ENCODE measurements around the gene SART3.

Gene SART3

DNA sequence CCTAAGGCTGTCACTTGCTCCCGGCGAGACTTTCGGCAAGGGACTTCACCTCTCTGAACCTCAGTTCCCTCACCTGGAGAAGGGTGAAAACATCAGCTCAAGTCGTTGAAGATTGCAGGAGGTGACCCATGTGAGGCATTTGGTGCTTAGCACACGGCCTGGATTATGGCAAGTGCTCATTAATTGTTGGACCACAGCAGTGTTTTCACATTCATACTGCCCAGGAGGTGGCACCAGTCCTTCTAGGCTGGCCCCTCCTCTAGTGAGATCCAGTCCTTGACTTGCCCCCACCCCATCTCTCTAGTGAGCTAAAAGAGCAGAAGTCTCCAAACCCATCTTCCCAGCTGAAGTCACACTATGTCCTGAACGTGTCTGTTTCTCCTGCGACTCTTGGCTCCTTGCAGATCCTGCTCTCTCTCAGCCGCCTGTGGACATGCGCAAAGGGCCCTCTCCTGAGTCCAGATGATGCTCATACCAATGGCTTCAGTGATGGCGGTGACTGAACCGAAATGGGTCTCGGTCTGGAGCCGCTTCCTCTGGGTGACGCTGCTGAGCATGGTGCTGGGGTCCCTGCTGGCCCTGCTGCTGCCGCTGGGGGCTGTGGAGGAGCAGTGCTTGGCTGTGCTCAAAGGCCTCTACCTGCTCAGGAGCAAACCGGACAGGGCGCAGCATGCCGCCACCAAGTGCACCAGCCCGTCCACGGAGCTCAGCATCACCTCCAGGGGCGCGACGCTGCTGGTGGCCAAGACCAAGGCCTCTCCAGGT lies 44.3 kb downstream of the SART3 start:
- Histone ChIP-seq H2BK15ac (ENCODE audit: low read depth, poor library complexity, severe bottlenecking) (no peak overlapping the region), H3K4me3 (ENCODE audit: insufficient read depth in 1 of 2, low read depth in 1 of 2, low read length in 2 of 2) (peak overlapping the region in 1 of 2 experiments; percentile 91), H3K14ac (ENCODE audit: low read length in 2 of 2) (no peak overlapping the region), H2BK5ac (ENCODE audit: low read depth, low read length, poor library complexity, severe bottlenecking) (no peak overlapping the region), H2AK5ac (ENCODE audit: low read length, severe bottlenecking) (no peak overlapping the region), H3K4me2 (ENCODE audit: low read length, poor library complexity, severe bottlenecking) (no peak overlapping the region), H3K27me3 (ENCODE audit: control insufficient read depth in 1 of 2, insufficient read depth in 1 of 2, low read length in 2 of 2) (peaks cover 0 to 3% of the 10 kb centered on the region in 2 experiments), H3K36me3 (ENCODE audit: control insufficient read depth in 1 of 2, insufficient read depth in 2 of 2, low read depth in 1 of 2, low read length in 2 of 2) (peaks cover 41 to 47% of the 10 kb centered on the region in 2 experiments), H2BK12ac (ENCODE audit: low read length in 2 of 2) (no peak overlapping the region), H4K91ac (ENCODE audit: low read length) (no peak overlapping the region), H3K4me1 (ENCODE audit: control insufficient read depth, insufficient read depth, low read depth, low read length) (peaks cover 16% of the 10 kb centered on the region), H3K23ac (ENCODE audit: low read length in 2 of 2) (no peak overlapping the region), H3K9me3 (ENCODE audit: control insufficient read depth, low read length) (no peaks in the 10 kb centered on the region), H3K4ac (ENCODE audit: low read depth in 1 of 2, low read length in 2 of 2) (no peak overlapping the region), H3K79me1 (replicated peaks; ENCODE audit: low read length, poor library complexity, severe bottlenecking) (peaks cover 34% of the 10 kb centered on the region), H4K8ac (ENCODE audit: low read length) (no peak overlapping the region), H3K18ac (ENCODE audit: low read depth in 1 of 2, low read length in 2 of 2) (no peak overlapping the region), H3K27ac (ENCODE audit: low read length, poor library complexity, severe bottlenecking) (no peak overlapping the region), H3K9ac (ENCODE audit: low read length) (peak overlapping the region; percentile 90), H2AFZ (ENCODE audit: low read depth, low read length) (no peak overlapping the region), H2BK120ac (ENCODE audit: low read depth, low read length) (no peak overlapping the region)
- DNase-seq = peak; percentile 18
- 93% methylated on average over 23 of the region's 23 CpGs for WGBS

DNA sequence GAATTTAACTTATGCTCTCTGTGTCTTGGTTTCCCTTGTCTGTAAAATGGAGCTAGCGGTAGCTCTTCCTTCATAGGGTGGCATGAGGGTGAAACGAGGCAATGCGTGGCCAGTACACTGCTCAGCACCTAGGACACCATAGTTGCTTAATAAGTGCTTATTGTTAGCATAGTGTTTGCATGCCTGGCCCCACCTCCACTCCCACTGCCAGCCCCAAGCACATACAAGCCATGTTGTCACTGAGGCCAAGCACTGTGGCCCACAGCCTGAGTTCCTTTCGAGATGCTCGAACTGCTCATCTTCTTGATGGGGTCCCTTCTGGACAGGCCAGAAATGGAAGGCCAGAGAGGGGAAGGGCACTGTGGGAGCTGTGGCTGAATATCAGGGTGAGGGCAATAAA lies 45.1 kb downstream of the SART3 start:
- Histone ChIP-seq H2BK15ac (ENCODE audit: low read depth, poor library complexity, severe bottlenecking) (no peak overlapping the region), H4K8ac (ENCODE audit: low read length) (no peak overlapping the region), H3K18ac (ENCODE audit: low read depth in 1 of 2, low read length in 2 of 2) (no peak overlapping the region), H3K4me2 (ENCODE audit: low read length, poor library complexity, severe bottlenecking) (peak overlapping the region; percentile 94), H4K91ac (ENCODE audit: low read length) (no peak overlapping the region), H3K36me3 (ENCODE audit: control insufficient read depth in 1 of 2, insufficient read depth in 2 of 2, low read depth in 1 of 2, low read length in 2 of 2) (peaks cover 37 to 39% of the 10 kb centered on the region in 2 experiments), H3K14ac (ENCODE audit: low read length in 2 of 2) (no peak overlapping the region), H2BK120ac (ENCODE audit: low read depth, low read length) (no peak overlapping the region), H2BK12ac (ENCODE audit: low read length in 2 of 2) (no peak overlapping the region), H3K9me3 (ENCODE audit: control insufficient read depth, low read length) (no peaks in the 10 kb centered on the region), H2BK5ac (ENCODE audit: low read depth, low read length, poor library complexity, severe bottlenecking) (no peak overlapping the region), H3K27ac (ENCODE audit: low read length, poor library complexity, severe bottlenecking) (no peak overlapping the region), H3K4ac (ENCODE audit: low read depth in 1 of 2, low read length in 2 of 2) (peak overlapping the region in 1 of 2 experiments; percentile 37), H3K4me3 (ENCODE audit: insufficient read depth in 1 of 2, low read depth in 1 of 2, low read length in 2 of 2) (peak overlapping the region; percentile 76 to 91), H2AFZ (ENCODE audit: low read depth, low read length) (peak overlapping the region; percentile 68), H3K79me1 (replicated peaks; ENCODE audit: low read length, poor library complexity, severe bottlenecking) (peaks cover 32% of the 10 kb centered on the region), H3K27me3 (ENCODE audit: control insufficient read depth in 1 of 2, insufficient read depth in 1 of 2, low read length in 2 of 2) (peaks cover 0 to 3% of the 10 kb centered on the region in 2 experiments), H3K9ac (ENCODE audit: low read length) (peak overlapping the region; percentile 90), H3K23ac (ENCODE audit: low read length in 2 of 2) (no peak overlapping the region), H2AK5ac (ENCODE audit: low read length, severe bottlenecking) (no peak overlapping the region), H3K4me1 (ENCODE audit: control insufficient read depth, insufficient read depth, low read depth, low read length) (peaks cover 16% of the 10 kb centered on the region)
- 71% methylated on average over 5 of the region's 5 CpGs for WGBS
- DNase-seq = no peak

DNA sequence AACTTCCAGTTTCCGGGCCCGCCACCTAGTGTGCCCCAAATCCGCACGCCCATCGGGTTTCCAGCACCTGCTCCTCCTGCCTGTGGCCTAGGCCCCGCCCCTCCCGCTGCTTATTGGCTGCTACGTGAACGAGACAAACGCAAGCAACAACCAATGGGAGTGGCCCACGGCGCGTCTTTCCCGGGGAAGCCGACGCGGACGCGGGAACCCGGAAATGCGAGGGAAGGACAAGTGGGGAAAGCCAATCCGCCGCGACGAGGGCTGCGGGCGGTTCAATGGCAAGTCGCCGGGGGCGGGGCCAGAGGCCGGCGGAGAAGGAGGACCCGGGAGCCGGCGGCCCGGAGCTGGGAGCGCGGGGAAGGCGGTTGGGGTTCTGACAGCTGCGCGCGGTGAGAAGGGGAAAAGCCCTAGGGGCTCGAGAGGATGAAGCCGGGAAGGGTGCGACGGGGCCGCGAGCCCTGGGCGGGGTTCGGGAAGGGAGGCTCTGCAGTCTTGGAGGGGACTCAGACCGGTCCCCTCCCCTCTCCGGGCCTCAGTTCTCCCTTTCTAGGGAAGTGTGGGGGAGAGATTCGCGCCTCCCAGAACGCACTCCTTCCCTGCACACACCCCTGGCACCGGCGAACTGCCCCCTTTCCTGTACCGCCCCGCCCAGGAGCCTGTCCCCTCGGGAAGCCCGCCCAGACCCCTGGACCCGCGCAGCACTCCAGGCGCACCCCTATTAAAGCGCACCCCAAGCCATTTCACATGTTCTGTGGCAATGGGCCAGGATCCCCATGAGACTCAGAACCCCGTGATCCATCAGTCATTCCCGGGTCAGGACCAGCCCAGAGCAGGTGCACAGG lies 45.8 kb downstream of the SART3 start, which contains the start of gene FICD:
FICD (plus strand) TSS at position 305 of the 842 bp plus-strand sequence. CDS start 1,696 bp downstream, outside the sequence.
- Histone ChIP-seq H2BK12ac (ENCODE audit: low read length in 2 of 2) (no peak within 1 kb of the TSS), H4K91ac (ENCODE audit: low read length) (peak within 1 kb of the TSS; percentile 14), H3K36me3 (ENCODE audit: control insufficient read depth in 1 of 2, insufficient read depth in 2 of 2, low read depth in 1 of 2, low read length in 2 of 2) (peaks cover 32% of the 10 kb centered on the region in 2 experiments), H3K27me3 (ENCODE audit: control insufficient read depth in 1 of 2, insufficient read depth in 1 of 2, low read length in 2 of 2) (peaks cover 0 to 3% of the 10 kb centered on the region in 2 experiments), H3K23ac (ENCODE audit: low read length in 2 of 2) (no peak within 1 kb of the TSS), H4K8ac (ENCODE audit: low read length) (no peak within 1 kb of the TSS), H3K9me3 (ENCODE audit: control insufficient read depth, low read length) (no peaks in the 10 kb centered on the region), H2AFZ (ENCODE audit: low read depth, low read length) (peak within 1 kb of the TSS; percentile 68), H3K4me1 (ENCODE audit: control insufficient read depth, insufficient read depth, low read depth, low read length) (peaks cover 16% of the 10 kb centered on the region), H3K18ac (ENCODE audit: low read depth in 1 of 2, low read length in 2 of 2) (peak within 1 kb of the TSS in 1 of 2 experiments; percentile 59), H3K14ac (ENCODE audit: low read length in 2 of 2) (peak within 1 kb of the TSS in 1 of 2 experiments; percentile 44), H3K9ac (ENCODE audit: low read length) (peak within 1 kb of the TSS; percentile 90), H3K79me1 (replicated peaks; ENCODE audit: low read length, poor library complexity, severe bottlenecking) (peaks cover 32% of the 10 kb centered on the region), H3K27ac (ENCODE audit: low read length, poor library complexity, severe bottlenecking) (no peak within 1 kb of the TSS), H2BK5ac (ENCODE audit: low read depth, low read length, poor library complexity, severe bottlenecking) (no peak within 1 kb of the TSS), H3K4me3 (ENCODE audit: insufficient read depth in 1 of 2, low read depth in 1 of 2, low read length in 2 of 2) (peak within 1 kb of the TSS; percentile 76 to 91), H2AK5ac (ENCODE audit: low read length, severe bottlenecking) (no peak within 1 kb of the TSS), H3K4ac (ENCODE audit: low read depth in 1 of 2, low read length in 2 of 2) (peak within 1 kb of the TSS in 1 of 2 experiments; percentile 37), H2BK120ac (ENCODE audit: low read depth, low read length) (no peak within 1 kb of the TSS), H2BK15ac (ENCODE audit: low read depth, poor library complexity, severe bottlenecking) (no peak within 1 kb of the TSS), H3K4me2 (ENCODE audit: low read length, poor library complexity, severe bottlenecking) (peak within 1 kb of the TSS; percentile 94)
- under 1% methylated on average over 51 of the region's 67 CpGs for WGBS
- peak; percentile 98 for DNase-seq
